ENCODE data around the gene TEX11.
"Not testable (repeated sequence)": the region's sequence is repeated elsewhere in the genome, so short reads cannot be mapped to it uniquely, and the experiment has no call there.

TEX11 gene

DNA sequence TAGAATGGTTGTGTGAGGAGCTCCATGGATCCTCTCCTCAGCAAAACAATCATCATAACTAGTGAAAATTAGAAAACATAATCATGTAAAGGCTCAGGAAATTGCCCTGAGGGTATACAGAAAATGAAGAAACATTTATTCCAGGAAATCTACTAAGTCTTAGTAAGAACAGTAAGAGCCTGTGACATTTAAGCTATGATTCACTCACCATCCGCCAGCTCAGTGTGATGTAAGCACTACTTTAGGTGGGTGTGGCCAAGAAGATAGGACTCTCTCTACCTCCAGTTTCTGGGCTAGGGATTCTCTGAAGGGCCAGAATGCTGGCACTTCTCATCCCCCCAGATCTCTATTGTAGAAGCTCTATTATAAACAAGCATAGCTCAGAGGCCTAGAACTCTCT, 316.4 kb downstream of the TEX11 start:
- TF ChIP-seq, protein P1, sequence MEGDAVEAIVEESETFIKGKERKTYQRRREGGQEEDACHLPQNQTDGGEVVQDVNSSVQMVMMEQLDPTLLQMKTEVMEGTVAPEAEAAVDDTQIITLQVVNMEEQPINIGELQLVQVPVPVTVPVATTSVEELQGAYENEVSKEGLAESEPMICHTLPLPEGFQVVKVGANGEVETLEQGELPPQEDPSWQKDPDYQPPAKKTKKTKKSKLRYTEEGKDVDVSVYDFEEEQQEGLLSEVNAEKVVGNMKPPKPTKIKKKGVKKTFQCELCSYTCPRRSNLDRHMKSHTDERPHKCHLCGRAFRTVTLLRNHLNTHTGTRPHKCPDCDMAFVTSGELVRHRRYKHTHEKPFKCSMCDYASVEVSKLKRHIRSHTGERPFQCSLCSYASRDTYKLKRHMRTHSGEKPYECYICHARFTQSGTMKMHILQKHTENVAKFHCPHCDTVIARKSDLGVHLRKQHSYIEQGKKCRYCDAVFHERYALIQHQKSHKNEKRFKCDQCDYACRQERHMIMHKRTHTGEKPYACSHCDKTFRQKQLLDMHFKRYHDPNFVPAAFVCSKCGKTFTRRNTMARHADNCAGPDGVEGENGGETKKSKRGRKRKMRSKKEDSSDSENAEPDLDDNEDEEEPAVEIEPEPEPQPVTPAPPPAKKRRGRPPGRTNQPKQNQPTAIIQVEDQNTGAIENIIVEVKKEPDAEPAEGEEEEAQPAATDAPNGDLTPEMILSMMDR (IDR thresholded peaks at IDR 0.05) = no peak
- H3K9me3 ChIP-seq = no peaks in the 10 kb centered on the region
- H3K36me3 ChIP-seq = no peaks in the 10 kb centered on the region
- H3K4me1 ChIP-seq (ENCODE audit: control insufficient read depth in 1 of 2, insufficient read depth in 1 of 2, low read depth in 1 of 2, low read length in 1 of 2) = no peaks in the 10 kb centered on the region
- H3K27ac ChIP-seq = no peak overlapping the region
- H3K27me3 ChIP-seq = no peaks in the 10 kb centered on the region
- no peak overlapping the region for H3K4me3 ChIP-seq (ENCODE audit: low read depth in 1 of 2, low read length in 1 of 2)

DNA sequence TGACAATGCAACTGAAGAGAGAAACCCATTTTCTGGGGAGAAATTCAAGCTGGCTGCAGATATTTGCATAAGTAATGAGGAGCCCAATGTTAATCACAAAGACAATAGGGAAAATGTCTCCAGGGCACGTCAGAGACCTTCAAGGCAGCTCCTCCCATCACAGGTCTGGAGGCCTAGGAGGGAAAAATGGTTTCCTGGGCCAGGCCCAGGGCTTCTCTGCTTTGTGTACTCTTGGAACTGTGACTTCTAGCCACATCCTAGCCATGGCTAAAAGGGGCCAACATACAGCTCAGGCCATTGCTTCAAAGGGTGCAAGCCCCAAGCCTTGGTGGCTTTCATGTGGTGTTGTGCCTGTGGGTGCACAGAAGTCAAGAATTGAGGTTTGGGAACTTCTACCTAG, 321.4 kb downstream of the TEX11 start:
- H3K4me1 ChIP-seq (ENCODE audit: control insufficient read depth in 1 of 2, insufficient read depth in 1 of 2, low read depth in 1 of 2, low read length in 1 of 2); H3K27ac ChIP-seq; H3K27me3 ChIP-seq; H3K4me3 ChIP-seq (ENCODE audit: low read depth in 1 of 2, low read length in 1 of 2); H3K36me3 ChIP-seq; H3K9me3 ChIP-seq: not testable (repeated sequence)

DNA sequence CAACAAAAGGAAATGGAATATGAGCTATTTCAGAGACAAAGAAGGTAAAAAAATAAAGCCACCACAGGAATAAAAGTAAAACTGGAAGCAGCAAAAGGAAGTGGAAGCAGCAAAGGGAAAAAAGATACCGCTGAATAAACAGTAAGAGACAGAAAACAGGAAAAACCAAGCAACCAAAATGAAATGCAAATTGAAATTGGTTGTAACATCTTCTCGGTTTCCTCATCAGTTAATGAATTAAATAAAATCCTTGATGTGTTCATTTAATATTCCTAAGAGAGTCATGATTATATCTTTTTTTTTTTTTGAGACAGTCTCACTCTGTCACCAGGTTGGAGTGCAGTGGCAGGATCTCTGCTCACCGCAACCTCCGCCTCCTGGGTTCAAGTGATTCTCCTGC, 331.1 kb downstream of the TEX11 start:
- TF ChIP-seq, protein P1 (IDR thresholded peaks at IDR 0.05) = no peak
- H3K9me3 ChIP-seq = no peaks in the 10 kb centered on the region
- no peak overlapping the region for H3K27ac ChIP-seq
- H3K27me3 ChIP-seq = no peaks in the 10 kb centered on the region
- no peak overlapping the region for H3K4me3 ChIP-seq (ENCODE audit: low read depth in 1 of 2, low read length in 1 of 2)
- no peaks in the 10 kb centered on the region for H3K4me1 ChIP-seq (ENCODE audit: control insufficient read depth in 1 of 2, insufficient read depth in 1 of 2, low read depth in 1 of 2, low read length in 1 of 2)
- no peaks in the 10 kb centered on the region for H3K36me3 ChIP-seq

DNA sequence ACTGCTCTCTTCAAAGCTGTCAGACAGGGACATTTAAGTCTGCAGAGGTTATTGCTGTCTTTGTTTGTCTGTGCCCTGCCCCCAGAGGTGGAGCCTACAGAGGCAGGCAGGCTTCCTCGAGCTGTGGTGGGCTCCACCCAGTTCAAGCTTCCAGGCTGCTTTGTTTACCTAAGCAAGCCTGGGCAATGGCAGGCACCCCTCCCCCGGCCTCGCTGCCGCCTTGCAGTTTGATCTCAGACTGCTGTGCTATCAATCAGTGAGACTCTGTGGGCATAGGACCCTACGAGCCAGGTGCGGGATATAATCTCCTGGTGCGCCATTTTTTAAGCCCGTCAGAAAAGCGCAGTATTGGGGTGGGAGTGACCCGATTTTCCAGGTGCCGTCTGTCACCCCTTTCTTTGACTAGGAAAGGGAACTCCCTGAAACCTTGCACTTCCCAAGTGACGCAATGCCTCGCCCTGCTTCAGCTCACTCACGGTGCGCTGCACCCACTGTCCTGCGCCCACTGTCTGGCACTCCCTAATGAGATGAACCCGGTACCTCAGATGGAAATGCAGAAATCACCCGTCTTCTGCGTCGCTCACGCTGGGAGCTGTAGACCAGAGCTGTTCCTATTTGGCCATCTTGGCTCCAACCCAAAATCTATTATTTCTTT, 338.5 kb downstream of the TEX11 start:
- H3K27me3 ChIP-seq; H3K4me1 ChIP-seq (ENCODE audit: control insufficient read depth in 1 of 2, insufficient read depth in 1 of 2, low read depth in 1 of 2, low read length in 1 of 2); H3K27ac ChIP-seq; H3K9me3 ChIP-seq; H3K4me3 ChIP-seq (ENCODE audit: low read depth in 1 of 2, low read length in 1 of 2); H3K36me3 ChIP-seq: not testable (repeated sequence)

DNA sequence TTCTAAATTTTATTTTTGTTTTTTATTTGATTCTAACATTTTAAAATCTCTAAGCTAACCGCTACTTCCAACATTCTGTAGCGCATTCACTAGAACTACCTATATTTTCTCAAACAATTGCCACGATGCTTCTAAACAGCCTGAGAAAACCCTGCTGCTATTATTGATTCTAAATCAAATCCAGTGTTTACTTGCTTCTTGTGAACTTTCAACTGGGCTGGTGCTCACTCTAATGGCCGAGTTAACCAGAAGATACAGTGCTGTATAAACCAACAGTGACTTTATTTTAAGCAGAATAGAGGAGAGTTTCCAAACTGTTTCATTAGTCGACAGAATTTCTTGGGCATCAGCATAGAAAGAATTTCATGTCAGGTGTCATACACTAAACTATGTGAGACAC, 353.6 kb downstream of the TEX11 start:
- no peak overlapping the region for H3K27ac ChIP-seq
- H3K36me3 ChIP-seq = no peaks in the 10 kb centered on the region
- TF ChIP-seq, protein P1 (IDR thresholded peaks at IDR 0.05) = no peak
- H3K9me3 ChIP-seq = no peaks in the 10 kb centered on the region
- no peaks in the 10 kb centered on the region for H3K4me1 ChIP-seq (ENCODE audit: control insufficient read depth in 1 of 2, insufficient read depth in 1 of 2, low read depth in 1 of 2, low read length in 1 of 2)
- H3K4me3 ChIP-seq (ENCODE audit: low read depth in 1 of 2, low read length in 1 of 2) = no peak overlapping the region
- no peaks in the 10 kb centered on the region for H3K27me3 ChIP-seq

DNA sequence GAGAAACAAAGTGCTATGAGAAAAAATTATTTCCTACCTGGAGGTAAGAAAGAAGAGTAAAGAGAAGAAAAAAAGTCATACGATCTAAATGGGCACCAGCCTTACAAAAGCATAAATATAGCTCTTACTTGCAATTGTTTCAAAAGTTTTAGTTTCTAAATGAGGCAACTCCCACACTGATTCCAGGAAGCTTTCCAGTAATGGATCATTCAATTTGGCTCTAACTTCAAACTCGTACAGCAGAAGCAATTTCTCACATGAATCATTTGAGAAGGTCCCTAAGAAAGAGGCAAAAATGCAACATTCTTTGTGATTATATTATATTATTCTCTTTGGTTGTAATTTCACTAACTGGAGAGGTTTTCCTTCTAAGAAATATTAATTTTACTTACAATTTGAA, 354.0 kb downstream of the TEX11 start:
- TF ChIP-seq, protein P1 (IDR thresholded peaks at IDR 0.05) = no peak

DNA sequence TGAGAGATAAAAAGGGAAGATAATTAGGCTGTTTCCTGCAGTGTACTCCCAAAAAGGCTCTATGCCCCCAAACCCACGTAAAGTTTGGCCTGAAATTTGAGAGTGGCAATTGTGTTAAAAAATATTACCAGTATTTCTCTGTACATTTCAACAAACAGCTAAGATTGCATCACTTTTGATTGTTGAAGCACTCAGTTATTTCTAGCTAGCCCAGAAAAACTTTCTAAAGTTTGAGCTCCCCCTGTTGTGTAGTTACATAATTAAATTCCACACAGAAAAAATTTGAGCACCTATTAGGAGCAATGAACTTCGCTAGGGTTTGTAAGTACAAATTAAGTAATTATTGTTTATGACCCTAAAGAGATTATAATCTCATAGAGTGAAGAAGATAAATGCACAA, 354.4 kb downstream of the TEX11 start:
- Histone ChIP-seq H3K9me3 (no peaks in the 10 kb centered on the region), H3K27me3 (no peaks in the 10 kb centered on the region), H3K4me3 (ENCODE audit: low read depth in 1 of 2, low read length in 1 of 2) (no peak overlapping the region), H3K4me1 (ENCODE audit: control insufficient read depth in 1 of 2, insufficient read depth in 1 of 2, low read depth in 1 of 2, low read length in 1 of 2) (no peaks in the 10 kb centered on the region), H3K36me3 (no peaks in the 10 kb centered on the region), H3K27ac (no peak overlapping the region)
- TF ChIP-seq, protein P1 (IDR thresholded peaks at IDR 0.05) = no peak

More for the DNA sequence above, 354.0 kb downstream of the TEX11 start:
- Histone ChIP-seq H3K27me3 (no peaks in the 10 kb centered on the region), H3K9me3 (no peaks in the 10 kb centered on the region), H3K36me3 (no peaks in the 10 kb centered on the region), H3K4me1 (ENCODE audit: control insufficient read depth in 1 of 2, insufficient read depth in 1 of 2, low read depth in 1 of 2, low read length in 1 of 2) (no peaks in the 10 kb centered on the region), H3K4me3 (ENCODE audit: low read depth in 1 of 2, low read length in 1 of 2) (no peak overlapping the region), H3K27ac (no peak overlapping the region)
